Neural cell (in vitro differentiated cells): ENCODE data around the gene ARPC4. TPM values are rescaled to one million over a fixed set of nuclear protein-coding genes. Genes with fewer than 3 reads are reported as not detected.

Experiments used
- H2AFZ ChIP-seq: fragments of 200-600, 300-800 bp; sonication (generic), shearing (Covaris generic); 2 replicates; pipeline ENCODE4 v1.6.0; 2014; ENCODE audit warnings: low read depth, mild to moderate bottlenecking, antibody characterized with exemption, low read length, moderate library complexity
- H3F3A ChIP-seq: fragments of 200-600 bp; shearing (Covaris generic); 2 replicates; pipeline ENCODE4 v1.6.1; 2016; ENCODE audit warnings: mild to moderate bottlenecking, moderate library complexity, mixed read lengths, antibody characterized with exemption, low read length; ENCODE audit not compliant: insufficient read depth, poor library complexity, severe bottlenecking
- H3K27ac ChIP-seq: fragments of 200-600, 300-800 bp; sonication (generic), shearing (Covaris generic); 2 replicates; pipeline ENCODE4 v1.5.1; 2014; ENCODE audit warnings: mild to moderate bottlenecking, low read length, moderate library complexity
- H3K27me3 ChIP-seq: fragments of 300-800, 200-600 bp; sonication (generic), shearing (Covaris generic); 2 replicates; pipeline ENCODE4 v1.6.0; 2014; ENCODE audit warnings: mild to moderate bottlenecking, low read depth, low read length, moderate library complexity; ENCODE audit not compliant: insufficient read depth
- H3K36me3 ChIP-seq: fragments of 300-800, 200-600 bp; sonication (generic), shearing (Covaris generic); 2 replicates; pipeline ENCODE4 v1.5.1; 2014; ENCODE audit warnings: mild to moderate bottlenecking, antibody characterized with exemption, low read length, moderate library complexity; ENCODE audit not compliant: insufficient read depth
- H3K4me2 ChIP-seq: fragments of 300-800, 200-600 bp; sonication (generic), shearing (Covaris generic); 2 replicates; pipeline ENCODE4 v1.6.0; 2014; ENCODE audit warnings: mild to moderate bottlenecking, low read length
- H3K4me3 ChIP-seq: fragments of 300-800, 200-600 bp; sonication (generic), shearing (Covaris generic); 2 replicates; pipeline ENCODE4 v1.5.1; 2014; ENCODE audit warnings: mild to moderate bottlenecking, low read length, moderate library complexity
- H3K79me2 ChIP-seq: fragments of 200-600 bp; shearing (Covaris generic); replicated peaks from 2 replicates; pipeline ENCODE4 v1.6.0; 2014; ENCODE audit warnings: mild to moderate bottlenecking, low read length, moderate library complexity; ENCODE audit not compliant: insufficient read depth
- H3K9ac ChIP-seq: fragments of 300-800, 200-600 bp; sonication (generic), shearing (Covaris generic); 2 replicates; pipeline ENCODE4 v1.6.1; 2016; ENCODE audit warnings: mild to moderate bottlenecking, low read length, mixed read lengths
- H3K9me2 ChIP-seq: fragments of 200-600 bp; shearing (Covaris generic); 2 replicates; pipeline ENCODE4 v1.6.1; 2016; ENCODE audit warnings: mild to moderate bottlenecking, low read length, mixed read lengths; ENCODE audit not compliant: insufficient read depth
- H3K9me3 ChIP-seq: fragments of 200-600, 300-800 bp; sonication (generic), shearing (Covaris generic); 2 replicates; pipeline ENCODE4 v1.6.1; 2016; ENCODE audit warnings: mild to moderate bottlenecking, mixed run types, low read length, moderate library complexity, mixed read lengths
- H4K20me1 ChIP-seq: fragments of 200-600 bp; shearing (Covaris generic); 2 replicates; pipeline ENCODE4 v1.6.1; 2016; ENCODE audit warnings: mild to moderate bottlenecking, mixed run types; ENCODE audit not compliant: insufficient read depth
- EP300 ChIP-seq: fragments of 450-650 bp; conservative IDR thresholded peaks from 2 replicates; pipeline ENCODE4 v1.6.1; 2014; ENCODE audit warnings: antibody characterized with exemption, mild to moderate bottlenecking, moderate library complexity; ENCODE audit not compliant: poor library complexity, severe bottlenecking
- MXI1 ChIP-seq: fragments of 450-650 bp; conservative IDR thresholded peaks from 2 replicates; pipeline ENCODE4 v1.6.1; 2014; ENCODE audit warnings: antibody characterized with exemption, mild to moderate bottlenecking; ENCODE audit not compliant: poor library complexity, severe bottlenecking
- POLR2AphosphoS5 ChIP-seq: IDR thresholded peaks from 2 replicates; pipeline ENCODE4 v1.6.1; 2012
- RAD21 ChIP-seq: fragments of 450-650 bp; conservative IDR thresholded peaks from 2 replicates; pipeline ENCODE4 v1.6.1; 2014; ENCODE audit warnings: antibody characterized with exemption, mild to moderate bottlenecking, moderate library complexity
- REST ChIP-seq: IDR thresholded peaks from 2 replicates; pipeline ENCODE4 v1.6.1; 2012; ENCODE audit warnings: borderline replicate concordance
- SMC3 ChIP-seq: fragments of 450-650 bp; conservative IDR thresholded peaks from 2 replicates; pipeline ENCODE4 v1.6.1; 2014; ENCODE audit warnings: antibody characterized with exemption, mild to moderate bottlenecking, moderate library complexity; ENCODE audit not compliant: poor library complexity
- TAF1 ChIP-seq: IDR thresholded peaks from 2 replicates; pipeline ENCODE4 v1.6.1; 2012; ENCODE audit warnings: low read depth
- polyA plus RNA-seq: library from polyadenylated mRNA; depleted of rRNA; stranded (reverse); fragments of >200 nt; gene quantifications from 2 replicates; pipeline ENCODE4 v1.2.3, GENCODE V29; 2014
- TF ChIP-seq, protein P1 (sequence below): fragments of 450-650 bp; IDR thresholded peaks from 2 replicates; pipeline ENCODE4 v1.5.1; 2014; ENCODE audit warnings: antibody characterized with exemption, mild to moderate bottlenecking, moderate library complexity; ENCODE audit not compliant: poor library complexity, severe bottlenecking

ARPC4 gene
- polyA plus RNA-seq, 1 donor from 2014 or later = 179 TPM

DNA sequence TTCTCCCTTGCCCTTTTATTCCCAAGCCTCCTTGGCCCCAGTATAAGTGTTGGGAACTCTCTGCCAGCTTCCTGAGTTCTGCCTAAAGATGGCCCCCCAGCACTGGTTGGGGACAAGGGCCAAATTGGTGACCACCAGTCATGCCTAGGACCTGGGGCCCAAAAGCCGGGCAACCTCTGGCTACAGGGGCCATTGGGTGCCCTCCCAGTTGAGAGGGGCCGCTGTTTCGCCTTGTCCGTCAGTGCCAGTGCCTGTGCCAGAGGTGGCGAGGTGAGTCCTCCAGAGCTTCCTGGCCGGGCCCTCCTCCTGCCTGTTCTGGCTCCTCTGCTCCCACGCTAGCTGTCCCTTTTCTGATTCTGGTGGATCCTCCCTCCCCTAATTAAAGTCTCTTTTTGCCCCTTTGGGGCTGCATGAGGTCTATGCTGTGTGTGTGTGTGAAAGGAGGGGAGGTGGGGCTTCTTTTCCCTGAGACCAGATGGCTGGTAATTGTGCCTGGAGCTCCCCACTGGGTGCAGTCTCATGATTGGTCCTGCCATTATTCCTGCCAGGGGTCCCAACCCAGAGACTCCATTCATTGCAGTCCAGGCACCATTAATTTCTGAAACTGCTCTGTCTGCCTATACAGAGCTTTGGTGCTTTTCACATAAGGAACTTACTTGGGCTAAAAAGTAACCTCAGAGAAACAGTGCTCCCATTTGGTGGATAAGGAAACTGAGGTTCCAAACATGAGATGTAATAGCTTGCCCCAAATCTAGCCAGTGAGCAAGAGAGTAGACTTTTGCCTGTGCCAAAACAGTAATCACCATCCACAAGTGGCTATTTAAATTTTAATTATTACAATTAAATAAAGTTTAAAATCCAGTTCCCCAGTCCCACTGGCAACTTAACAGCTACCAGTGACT, 14.1 kb downstream of the ARPC4 start:
- no peak overlapping the region for H3K4me2 ChIP-seq
- no peaks in the 10 kb centered on the region for H3K27me3 ChIP-seq
- no peaks in the 10 kb centered on the region for H3K79me2 ChIP-seq
- no peak for TF ChIP-seq RAD21
- TF ChIP-seq SMC3 = no peak
- TF ChIP-seq, protein P1, sequence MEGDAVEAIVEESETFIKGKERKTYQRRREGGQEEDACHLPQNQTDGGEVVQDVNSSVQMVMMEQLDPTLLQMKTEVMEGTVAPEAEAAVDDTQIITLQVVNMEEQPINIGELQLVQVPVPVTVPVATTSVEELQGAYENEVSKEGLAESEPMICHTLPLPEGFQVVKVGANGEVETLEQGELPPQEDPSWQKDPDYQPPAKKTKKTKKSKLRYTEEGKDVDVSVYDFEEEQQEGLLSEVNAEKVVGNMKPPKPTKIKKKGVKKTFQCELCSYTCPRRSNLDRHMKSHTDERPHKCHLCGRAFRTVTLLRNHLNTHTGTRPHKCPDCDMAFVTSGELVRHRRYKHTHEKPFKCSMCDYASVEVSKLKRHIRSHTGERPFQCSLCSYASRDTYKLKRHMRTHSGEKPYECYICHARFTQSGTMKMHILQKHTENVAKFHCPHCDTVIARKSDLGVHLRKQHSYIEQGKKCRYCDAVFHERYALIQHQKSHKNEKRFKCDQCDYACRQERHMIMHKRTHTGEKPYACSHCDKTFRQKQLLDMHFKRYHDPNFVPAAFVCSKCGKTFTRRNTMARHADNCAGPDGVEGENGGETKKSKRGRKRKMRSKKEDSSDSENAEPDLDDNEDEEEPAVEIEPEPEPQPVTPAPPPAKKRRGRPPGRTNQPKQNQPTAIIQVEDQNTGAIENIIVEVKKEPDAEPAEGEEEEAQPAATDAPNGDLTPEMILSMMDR = no peak
- TF ChIP-seq REST = no peak
- no peak for TF ChIP-seq EP300
- no peak for TF ChIP-seq TAF1
- H4K20me1 ChIP-seq = no peaks in the 10 kb centered on the region
- H2AFZ ChIP-seq = no peak overlapping the region
- no peaks in the 10 kb centered on the region for H3K9me3 ChIP-seq
- no peak overlapping the region for H3K27ac ChIP-seq
- H3K4me3 ChIP-seq = no peak overlapping the region
- H3F3A ChIP-seq = no peaks in the 10 kb centered on the region
- no peak overlapping the region for H3K9ac ChIP-seq
- no peaks in the 10 kb centered on the region for H3K9me2 ChIP-seq
- H3K36me3 ChIP-seq = no peaks in the 10 kb centered on the region

DNA sequence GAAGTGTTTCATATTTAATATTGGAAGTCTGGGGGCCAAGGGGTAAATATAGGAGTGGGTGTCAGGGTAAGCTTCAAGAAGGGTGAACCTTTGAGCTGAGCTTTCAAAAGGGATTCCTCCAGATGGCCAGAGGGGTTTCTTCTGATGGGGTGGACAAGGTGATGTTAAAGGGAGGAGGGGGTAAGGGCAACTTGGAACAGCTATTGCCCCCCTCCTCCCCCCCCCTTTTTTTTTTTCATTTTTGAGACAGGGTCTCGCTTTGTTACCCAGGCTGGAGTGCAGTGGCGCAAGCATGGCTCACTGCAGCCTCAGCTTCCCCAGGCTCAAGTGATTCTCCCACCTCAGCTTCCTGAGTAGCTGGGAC, 15.1 kb downstream of the ARPC4 start:
- Histone ChIP-seq H3K36me3 (no peaks in the 10 kb centered on the region), H3K9me3 (no peaks in the 10 kb centered on the region), H3K4me2 (no peak overlapping the region), H3K9me2 (no peaks in the 10 kb centered on the region), H3K9ac (no peak overlapping the region), H3K79me2 (no peaks in the 10 kb centered on the region), H4K20me1 (no peaks in the 10 kb centered on the region), H2AFZ (no peak overlapping the region), H3K27me3 (no peaks in the 10 kb centered on the region), H3F3A (no peaks in the 10 kb centered on the region), H3K4me3 (no peak overlapping the region), H3K27ac (no peak overlapping the region)
- TF ChIP-seq TAF1 (no peak), POLR2AphosphoS5 (no peak), SMC3 (no peak), RAD21 (no peak), MXI1 (no peak), REST (no peak), EP300 (no peak)
